ENCODE results near the gene ANO1.

Gene ANO1

GRCh38 chr11:70144262-70144661 lies 66.1 kb downstream of the ANO1 start:
- no peak overlapping the region for H4K12ac ChIP-seq (ENCODE audit: low read depth, low read length)
- H3K4me1 ChIP-seq (ENCODE audit: control insufficient read depth in 1 of 2, insufficient read depth in 2 of 2, low read length in 2 of 2) = no peaks in the 10 kb centered on the region
- no peak overlapping the region for H2AK5ac ChIP-seq (ENCODE audit: low read length)
- H2AFZ ChIP-seq (ENCODE audit: insufficient read depth, low read length, poor library complexity) = no peak overlapping the region
- no peak overlapping the region for H3K4me3 ChIP-seq (ENCODE audit: low read depth, low read length)
- H3K36me3 ChIP-seq (ENCODE audit: control insufficient read depth in 1 of 2, insufficient read depth in 2 of 2, low read length in 2 of 2) = no peaks in the 10 kb centered on the region
- no peak overlapping the region for H3K4ac ChIP-seq (ENCODE audit: low read depth, low read length)
- WGBS (ENCODE audit: extremely low coverage, insufficient coverage, insufficient read length) = no CpG with 5 or more reads among the region's 10 CpGs
- H3K23ac ChIP-seq (ENCODE audit: low read length) = no peak overlapping the region
- no peaks in the 10 kb centered on the region for H3K79me1 ChIP-seq (ENCODE audit: low read length)
- no peak overlapping the region for H2BK120ac ChIP-seq (ENCODE audit: insufficient read depth, low read length, poor library complexity)
- H3K14ac ChIP-seq (ENCODE audit: low read length) = no peak overlapping the region
- H3K27me3 ChIP-seq (ENCODE audit: insufficient read depth, low read length) = peaks cover 4% of the 10 kb centered on the region
- H3K9me3 ChIP-seq (ENCODE audit: insufficient read depth, low read depth, low read length) = peaks cover 2% of the 10 kb centered on the region
- no peak overlapping the region for H3K9ac ChIP-seq (ENCODE audit: low read length)
- no peak overlapping the region for H4K8ac ChIP-seq (ENCODE audit: low read depth, low read length)
- no peaks in the 10 kb centered on the region for H3K79me2 ChIP-seq (ENCODE audit: control insufficient read depth, insufficient read depth, low read length, poor library complexity)
- no peak overlapping the region for H2BK5ac ChIP-seq (ENCODE audit: low read depth, low read length, poor library complexity)
- no peak overlapping the region for H3K18ac ChIP-seq (ENCODE audit: low read length)
- no peak overlapping the region for H4K91ac ChIP-seq (ENCODE audit: low read depth, low read length)
- H2BK12ac ChIP-seq (ENCODE audit: low read length) = no peak overlapping the region
- DNase-seq = no peak
- no peak overlapping the region for H3K4me2 ChIP-seq (ENCODE audit: low read length)
- no peak overlapping the region for H3K27ac ChIP-seq (ENCODE audit: low read depth, low read length)

- Histone ChIP-seq H3K4me1 (ENCODE audit: control insufficient read depth in 1 of 2, insufficient read depth in 2 of 2, low read length in 2 of 2) (no peaks in the 10 kb centered on the region), H3K14ac (ENCODE audit: low read length) (no peak overlapping the region), H3K36me3 (ENCODE audit: control insufficient read depth in 1 of 2, insufficient read depth in 2 of 2, low read length in 2 of 2) (no peaks in the 10 kb centered on the region), H3K4me2 (ENCODE audit: low read length) (no peak overlapping the region), H4K8ac (ENCODE audit: low read depth, low read length) (no peak overlapping the region), H3K4me3 (ENCODE audit: low read depth, low read length) (no peak overlapping the region), H4K12ac (ENCODE audit: low read depth, low read length) (no peak overlapping the region), H2AFZ (ENCODE audit: insufficient read depth, low read length, poor library complexity) (no peak overlapping the region), H2BK12ac (ENCODE audit: low read length) (no peak overlapping the region), H3K23ac (ENCODE audit: low read length) (no peak overlapping the region), H3K4ac (ENCODE audit: low read depth, low read length) (no peak overlapping the region), H4K91ac (ENCODE audit: low read depth, low read length) (no peak overlapping the region), H3K79me1 (ENCODE audit: low read length) (no peaks in the 10 kb centered on the region), H3K27me3 (ENCODE audit: insufficient read depth, low read length) (peaks cover 4% of the 10 kb centered on the region), H2BK5ac (ENCODE audit: low read depth, low read length, poor library complexity) (no peak overlapping the region), H2AK5ac (ENCODE audit: low read length) (no peak overlapping the region), H3K9me3 (ENCODE audit: insufficient read depth, low read depth, low read length) (peaks cover 2% of the 10 kb centered on the region), H2BK120ac (ENCODE audit: insufficient read depth, low read length, poor library complexity) (no peak overlapping the region), H3K79me2 (ENCODE audit: control insufficient read depth, insufficient read depth, low read length, poor library complexity) (no peaks in the 10 kb centered on the region), H3K18ac (ENCODE audit: low read length) (no peak overlapping the region), H3K9ac (ENCODE audit: low read length) (no peak overlapping the region), H3K27ac (ENCODE audit: low read depth, low read length) (no peak overlapping the region)
- no peak for DNase-seq
- WGBS (ENCODE audit: extremely low coverage, insufficient coverage, insufficient read length) = no CpG with 5 or more reads among the region's 6 CpGs
Measured at GRCh38 chr11:70145071-70145470, 67.0 kb downstream of the ANO1 start.

GRCh38 chr11:70145841-70146240 lies 67.7 kb downstream of the ANO1 start:
- Histone ChIP-seq H2BK5ac (ENCODE audit: low read depth, low read length, poor library complexity) (no peak overlapping the region), H3K23ac (ENCODE audit: low read length) (no peak overlapping the region), H3K79me2 (ENCODE audit: control insufficient read depth, insufficient read depth, low read length, poor library complexity) (no peaks in the 10 kb centered on the region), H3K4me3 (ENCODE audit: low read depth, low read length) (no peak overlapping the region), H3K9me3 (ENCODE audit: insufficient read depth, low read depth, low read length) (peaks cover 2% of the 10 kb centered on the region), H3K27me3 (ENCODE audit: insufficient read depth, low read length) (peaks cover 4% of the 10 kb centered on the region), H2AFZ (ENCODE audit: insufficient read depth, low read length, poor library complexity) (no peak overlapping the region), H3K27ac (ENCODE audit: low read depth, low read length) (no peak overlapping the region), H2BK120ac (ENCODE audit: insufficient read depth, low read length, poor library complexity) (no peak overlapping the region), H2BK12ac (ENCODE audit: low read length) (no peak overlapping the region), H3K18ac (ENCODE audit: low read length) (no peak overlapping the region), H4K12ac (ENCODE audit: low read depth, low read length) (no peak overlapping the region), H3K36me3 (ENCODE audit: control insufficient read depth in 1 of 2, insufficient read depth in 2 of 2, low read length in 2 of 2) (no peaks in the 10 kb centered on the region), H2AK5ac (ENCODE audit: low read length) (no peak overlapping the region), H3K4me2 (ENCODE audit: low read length) (no peak overlapping the region), H3K14ac (ENCODE audit: low read length) (no peak overlapping the region), H3K4me1 (ENCODE audit: control insufficient read depth in 1 of 2, insufficient read depth in 2 of 2, low read length in 2 of 2) (no peaks in the 10 kb centered on the region), H4K91ac (ENCODE audit: low read depth, low read length) (no peak overlapping the region), H4K8ac (ENCODE audit: low read depth, low read length) (no peak overlapping the region), H3K4ac (ENCODE audit: low read depth, low read length) (no peak overlapping the region), H3K79me1 (ENCODE audit: low read length) (no peaks in the 10 kb centered on the region), H3K9ac (ENCODE audit: low read length) (no peak overlapping the region)
- WGBS (ENCODE audit: extremely low coverage, insufficient coverage, insufficient read length) = no CpG with 5 or more reads among the region's 4 CpGs
- no peak for DNase-seq

- Histone ChIP-seq H3K27me3 (ENCODE audit: insufficient read depth, low read length) (peaks cover 2% of the 10 kb centered on the region), H3K4me2 (ENCODE audit: low read length) (no peak overlapping the region), H4K8ac (ENCODE audit: low read depth, low read length) (no peak overlapping the region), H3K79me2 (ENCODE audit: control insufficient read depth, insufficient read depth, low read length, poor library complexity) (no peaks in the 10 kb centered on the region), H3K9me3 (ENCODE audit: insufficient read depth, low read depth, low read length) (peaks cover 2% of the 10 kb centered on the region), H3K14ac (ENCODE audit: low read length) (no peak overlapping the region), H2AFZ (ENCODE audit: insufficient read depth, low read length, poor library complexity) (no peak overlapping the region), H2BK5ac (ENCODE audit: low read depth, low read length, poor library complexity) (no peak overlapping the region), H3K79me1 (ENCODE audit: low read length) (no peaks in the 10 kb centered on the region), H3K4me1 (ENCODE audit: control insufficient read depth in 1 of 2, insufficient read depth in 2 of 2, low read length in 2 of 2) (no peaks in the 10 kb centered on the region), H3K4ac (ENCODE audit: low read depth, low read length) (no peak overlapping the region), H3K36me3 (ENCODE audit: control insufficient read depth in 1 of 2, insufficient read depth in 2 of 2, low read length in 2 of 2) (no peaks in the 10 kb centered on the region), H2BK120ac (ENCODE audit: insufficient read depth, low read length, poor library complexity) (no peak overlapping the region), H4K91ac (ENCODE audit: low read depth, low read length) (no peak overlapping the region), H3K4me3 (ENCODE audit: low read depth, low read length) (no peak overlapping the region), H4K12ac (ENCODE audit: low read depth, low read length) (no peak overlapping the region), H2BK12ac (ENCODE audit: low read length) (no peak overlapping the region), H3K18ac (ENCODE audit: low read length) (no peak overlapping the region), H3K27ac (ENCODE audit: low read depth, low read length) (no peak overlapping the region), H3K23ac (ENCODE audit: low read length) (no peak overlapping the region), H3K9ac (ENCODE audit: low read length) (no peak overlapping the region), H2AK5ac (ENCODE audit: low read length) (no peak overlapping the region)
- WGBS (ENCODE audit: extremely low coverage, insufficient coverage, insufficient read length) = no CpG with 5 or more reads among the region's 10 CpGs
- DNase-seq = no peak
Measured at GRCh38 chr11:70146299-70146698, 68.2 kb downstream of the ANO1 start.

Data from trophoblast cell (in vitro differentiated cells and primary cell).